ENCODE results near the gene GALNT4.

DNA sequence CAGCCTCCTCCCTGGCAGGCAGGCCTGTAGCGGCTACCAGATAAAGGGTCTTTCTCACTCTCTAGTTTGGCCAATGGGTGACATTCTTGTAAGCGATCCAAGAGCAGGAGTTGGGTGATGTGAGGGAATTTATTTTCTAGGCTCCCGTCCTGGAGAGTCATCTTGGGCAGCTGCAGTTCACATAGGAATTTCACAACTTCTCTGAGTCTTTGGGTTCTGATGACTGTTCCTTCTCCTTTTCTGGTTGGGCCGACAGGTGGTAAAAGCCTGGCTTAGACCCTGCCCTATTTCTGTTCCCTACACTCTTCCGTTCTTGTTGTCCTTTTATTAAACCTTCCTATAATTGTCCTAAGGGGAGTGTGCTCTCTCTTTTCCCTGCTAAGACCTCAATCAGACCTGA lies 43.9 kb upstream of the GALNT4 start:
- TF ChIP-seq TAF1 (IDR thresholded peaks at IDR 0.05; ENCODE audit: low read depth, low read length) = no peak
- TF ChIP-seq POLR2AphosphoS5 (IDR thresholded peaks at IDR 0.05; ENCODE audit: low read depth, low read length) = no peak
- TF ChIP-seq POLR2A (IDR thresholded peaks at IDR 0.05; ENCODE audit: low read depth, low read length) = no peak
- TF ChIP-seq POU2F2 (IDR thresholded peaks at IDR 0.05; ENCODE audit: low read depth, low read length) = no peak
- no peak for TF ChIP-seq SPI1 (IDR thresholded peaks at IDR 0.05; ENCODE audit: low read depth, low read length)
